ENCODE results near the gene GLCCI1.
"Not testable (repeated sequence)": the region's sequence is repeated elsewhere in the genome, so short reads cannot be mapped to it uniquely, and the experiment has no call there.

DNA sequence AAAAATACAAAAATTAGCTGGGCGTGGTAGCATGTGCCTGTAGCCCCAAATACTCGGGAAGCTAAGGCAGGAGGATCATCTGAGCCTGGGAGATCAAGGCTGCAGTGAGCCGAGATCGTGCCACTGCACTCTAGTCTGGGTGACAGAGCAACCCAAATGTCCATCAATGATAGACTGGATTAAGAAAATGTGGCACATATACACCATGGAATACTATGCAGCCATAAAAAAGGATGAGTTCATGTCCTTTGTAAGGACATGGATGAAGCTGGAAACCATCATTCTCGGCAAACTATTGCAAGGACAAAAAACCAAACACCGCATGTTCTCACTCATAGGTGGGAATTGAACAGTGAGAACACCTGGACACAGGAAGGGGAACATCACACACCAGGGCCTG, 26.8 kb downstream of the GLCCI1 start:
- TF ChIP-seq, protein P1, sequence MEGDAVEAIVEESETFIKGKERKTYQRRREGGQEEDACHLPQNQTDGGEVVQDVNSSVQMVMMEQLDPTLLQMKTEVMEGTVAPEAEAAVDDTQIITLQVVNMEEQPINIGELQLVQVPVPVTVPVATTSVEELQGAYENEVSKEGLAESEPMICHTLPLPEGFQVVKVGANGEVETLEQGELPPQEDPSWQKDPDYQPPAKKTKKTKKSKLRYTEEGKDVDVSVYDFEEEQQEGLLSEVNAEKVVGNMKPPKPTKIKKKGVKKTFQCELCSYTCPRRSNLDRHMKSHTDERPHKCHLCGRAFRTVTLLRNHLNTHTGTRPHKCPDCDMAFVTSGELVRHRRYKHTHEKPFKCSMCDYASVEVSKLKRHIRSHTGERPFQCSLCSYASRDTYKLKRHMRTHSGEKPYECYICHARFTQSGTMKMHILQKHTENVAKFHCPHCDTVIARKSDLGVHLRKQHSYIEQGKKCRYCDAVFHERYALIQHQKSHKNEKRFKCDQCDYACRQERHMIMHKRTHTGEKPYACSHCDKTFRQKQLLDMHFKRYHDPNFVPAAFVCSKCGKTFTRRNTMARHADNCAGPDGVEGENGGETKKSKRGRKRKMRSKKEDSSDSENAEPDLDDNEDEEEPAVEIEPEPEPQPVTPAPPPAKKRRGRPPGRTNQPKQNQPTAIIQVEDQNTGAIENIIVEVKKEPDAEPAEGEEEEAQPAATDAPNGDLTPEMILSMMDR (IDR thresholded peaks at IDR 0.05 in 8 of 11, conservative IDR thresholded peaks at IDR 0.05 in 3 of 11) = not testable (repeated sequence)
- not testable (repeated sequence) for TF ChIP-seq POLR2A, POLR2AphosphoS5 (IDR thresholded peaks at IDR 0.05)

All from spleen (tissue), 7 donors.